Transverse colon (tissue), 4 donors: Measurements from ENCODE around the gene HES4.

Experiments used
- CTCF ChIP-seq, 5 experiments: fragments of 200-600 bp in 3 of 5; fragments of 450-650 bp in 2 of 5; sonication (generic) in 3 of 5; IDR thresholded peaks; 1 replicate in 2 of 5; 2 replicates in 3 of 5; pipeline ENCODE4 v1.5.1; 2016 to 2017; ENCODE audit warnings: antibody characterized with exemption in 5 of 5, inconsistent platforms in 3 of 5, mild to moderate bottlenecking in 2 of 5, moderate library complexity in 1 of 5
- POLR2A ChIP-seq: fragments of 450-650 bp; IDR thresholded peaks from one replicate; pipeline ENCODE4 v1.6.1; 2016; ENCODE audit warnings: antibody characterized with exemption, mild to moderate bottlenecking, moderate library complexity
- POLR2AphosphoS5 ChIP-seq, 3 donors: sonication (generic); formaldehyde crosslinking; IDR thresholded peaks; one replicate each; pipeline ENCODE4 v1.6.1; 2016; ENCODE audit warnings: antibody characterized with exemption in 3 of 3

- no peak for TF ChIP-seq CTCF (IDR thresholded peaks at IDR 0.05)
- no peak for TF ChIP-seq POLR2A
- no peak for TF ChIP-seq POLR2AphosphoS5 (IDR thresholded peaks at IDR 0.05)
Measured at GRCh38 chr1:978835-979743, 20.8 kb downstream of the HES4 start.
